GM15510 (cell line): ENCODE results near the gene TSPAN17.

Experiments used
- POLR2A ChIP-seq: IDR thresholded peaks from 3 replicates; pipeline ENCODE4 v1.6.1; 2011; ENCODE audit warnings: borderline replicate concordance; ENCODE audit not compliant: insufficient read length; ENCODE audit errors: extremely low read depth

TSPAN17 gene

DNA sequence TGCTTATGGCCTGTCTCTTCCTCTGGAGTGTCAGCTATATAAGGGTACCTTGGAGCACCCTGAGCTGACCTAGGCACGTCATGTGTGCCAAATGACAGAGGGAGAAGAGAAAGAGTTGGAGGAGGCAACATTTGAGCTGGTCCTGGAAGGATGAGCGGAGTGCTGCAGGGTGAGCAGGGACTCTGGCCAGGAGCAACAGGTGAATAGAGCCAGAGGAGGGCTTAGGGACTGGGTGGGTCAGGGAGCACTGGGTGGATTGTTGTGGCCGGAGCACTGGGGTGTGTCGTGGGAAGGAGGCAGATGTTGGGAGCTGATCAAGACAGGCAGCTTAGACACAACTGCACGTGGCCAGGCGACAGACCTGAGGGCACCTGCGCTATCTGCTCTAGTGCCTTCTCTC is 43.6 kb downstream of the TSPAN17 start:
- TF ChIP-seq POLR2A, result no peak

DNA sequence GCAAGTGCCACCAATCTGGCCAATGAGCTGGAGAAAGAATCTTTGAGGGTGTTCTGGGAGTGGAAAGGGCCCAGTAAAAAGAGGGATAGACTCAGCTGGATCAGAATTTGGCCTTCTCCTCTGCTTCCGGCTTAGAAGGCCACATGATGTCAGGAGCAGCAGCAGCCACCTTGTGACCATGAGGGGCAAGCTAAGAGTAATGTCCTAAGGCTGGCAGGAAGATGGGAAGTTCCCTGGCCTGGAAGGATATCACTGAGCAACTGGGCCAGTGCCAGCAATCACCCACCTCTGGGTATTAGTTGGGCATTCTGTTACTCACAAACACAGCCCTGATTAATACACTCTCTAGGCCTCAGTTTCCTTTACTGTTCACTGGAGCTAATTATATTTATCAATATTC is 44.2 kb downstream of the TSPAN17 start:
- no peak for TF ChIP-seq POLR2A

DNA sequence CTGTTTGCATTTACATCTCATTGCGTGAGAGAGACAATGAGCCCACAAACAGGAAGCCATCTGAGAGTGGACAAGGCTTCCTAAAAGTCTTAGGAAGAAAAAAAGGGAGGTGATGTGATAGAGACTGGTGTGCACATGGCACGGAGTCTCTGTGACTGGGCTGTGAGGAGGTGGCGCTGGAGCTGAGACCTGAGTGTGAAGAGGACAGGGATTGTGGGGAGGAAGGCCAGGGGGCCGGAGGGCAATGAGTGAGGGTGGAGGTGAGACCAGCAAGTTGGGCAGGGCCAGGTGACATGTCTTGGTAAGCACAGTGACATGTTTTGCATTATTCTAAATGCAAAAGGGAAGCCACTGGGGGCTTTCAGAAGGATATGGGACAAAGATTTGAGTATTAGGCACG is 45.0 kb downstream of the TSPAN17 start:
- no peak for TF ChIP-seq POLR2A

- TF ChIP-seq POLR2A, result no peak
Measured at GRCh38 chr5:176692839-176693476, 45.7 kb downstream of the TSPAN17 start.

GRCh38 chr5:176693477-176693851 is 46.2 kb downstream of the TSPAN17 start:
- TF ChIP-seq POLR2A, result no peak

DNA sequence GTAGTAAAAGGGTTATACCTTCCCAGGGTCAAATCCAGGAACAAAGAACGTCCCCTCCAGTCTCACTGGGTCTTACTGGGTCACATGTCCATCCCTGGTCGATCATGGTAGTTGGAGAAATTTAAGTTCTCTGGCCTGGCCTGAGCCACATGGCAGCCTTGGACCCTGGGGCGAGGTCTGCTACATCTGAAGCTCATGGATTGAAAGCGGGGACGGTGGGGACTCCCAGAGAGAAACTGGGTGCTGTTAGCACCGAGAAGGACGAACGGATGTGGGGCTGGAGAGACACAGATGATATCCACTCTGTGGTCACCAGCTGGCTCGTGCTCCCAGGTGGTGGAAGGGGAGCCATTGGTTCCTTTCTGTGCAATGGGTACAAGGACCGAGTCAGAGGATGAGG is 46.9 kb downstream of the TSPAN17 start:
- no peak for TF ChIP-seq POLR2A

- TF ChIP-seq POLR2A, result no peak
Measured at GRCh38 chr5:176694631-176695030, 47.3 kb downstream of the TSPAN17 start.

- no peak for TF ChIP-seq POLR2A
Measured at GRCh38 chr5:176695073-176695472, 47.8 kb downstream of the TSPAN17 start.

- no peak for TF ChIP-seq POLR2A
Measured at GRCh38 chr5:176697267-176697933, 50.1 kb downstream of the TSPAN17 start.

DNA sequence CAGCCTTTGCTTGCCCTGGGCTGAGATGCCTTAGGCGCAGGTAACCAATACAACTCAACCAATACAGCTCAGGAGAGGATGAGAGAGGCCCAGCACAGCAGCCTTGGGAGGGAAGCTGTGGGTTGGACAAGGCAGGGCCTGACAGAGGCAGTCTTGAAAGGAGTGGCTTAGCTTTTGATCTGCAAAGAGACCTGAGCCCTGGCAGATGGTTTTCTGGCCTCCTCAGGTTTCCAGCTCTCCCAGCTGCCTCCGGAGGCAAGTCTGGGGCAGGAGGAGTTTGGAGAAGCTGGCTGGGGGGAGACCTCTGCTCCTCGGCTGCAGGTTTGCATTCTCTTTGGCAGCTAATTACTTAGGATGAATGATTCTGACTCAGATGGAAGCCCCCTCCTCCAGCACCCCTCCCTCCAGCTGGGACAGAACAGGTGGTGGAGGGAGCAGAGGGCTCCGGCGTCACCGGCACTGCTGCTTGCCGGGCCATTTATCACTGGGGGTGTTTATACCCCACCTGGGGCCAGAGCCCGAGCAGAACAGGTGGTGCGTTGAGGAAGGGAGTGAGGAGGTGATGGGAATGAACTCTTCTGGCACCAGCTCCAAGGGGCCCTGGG is 50.8 kb downstream of the TSPAN17 start:
- TF ChIP-seq POLR2A, result no peak

- no peak for TF ChIP-seq POLR2A
Measured at GRCh38 chr5:176700239-176700847, 53.1 kb downstream of the TSPAN17 start.

GRCh38 chr5:176702671-176703641 is 55.7 kb downstream of the TSPAN17 start:
- TF ChIP-seq POLR2A, result no peak

DNA sequence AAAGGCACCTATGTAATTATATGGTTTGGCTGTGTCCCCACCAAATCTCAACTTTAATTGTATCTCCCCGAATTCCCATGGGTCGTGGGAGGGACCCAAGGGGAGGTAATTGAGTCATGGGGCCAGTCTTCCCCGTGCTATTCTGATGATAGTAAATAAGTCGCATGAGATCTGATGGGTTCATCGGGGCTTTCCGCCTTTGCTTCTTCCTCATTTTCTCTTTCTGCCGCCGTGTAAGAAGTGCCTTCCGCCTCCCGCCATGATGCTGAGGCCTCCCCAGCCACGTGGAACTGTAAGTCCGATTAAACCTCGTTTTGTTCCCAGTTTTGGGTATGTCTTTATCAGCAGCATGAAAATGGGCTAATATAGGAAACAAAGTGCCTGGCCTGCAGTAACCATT is 56.6 kb downstream of the TSPAN17 start:
- TF ChIP-seq POLR2A, result no peak

- TF ChIP-seq POLR2A, result no peak
Measured at GRCh38 chr5:176704355-176704754, 57.1 kb downstream of the TSPAN17 start.
